T-helper 17 cell (primary cell): ENCODE data around the gene RALY. TPM values are rescaled to one million over a fixed set of nuclear protein-coding genes. Genes with fewer than 3 reads are reported as not detected.

Experiments used
- ATAC-seq: fragments of 150-1000 bp; cut with Tn5 transposase; 2 replicates; pipeline ENCODE4 v1.10.0; 2021; ENCODE audit warnings: mild to moderate bottlenecking, moderate library complexity
- DNase-seq, 3 donors: peaks; one replicate each; pipeline versions ENCODE4 v3.0.0 to v3.0.0-alpha.2; 2020 to 2021
- H3K9me3 ChIP-seq: one replicate; pipeline ENCODE4 v1.7.0; 2013; ENCODE audit warnings: low read length, mild to moderate bottlenecking; ENCODE audit not compliant: control insufficient read depth, poor library complexity, severe bottlenecking
- H3K27ac Mint-ChIP-seq: one replicate; pipeline ENCODE4 v1.8.0; 2022; ENCODE audit warnings: mild to moderate bottlenecking, moderate library complexity, mixed read lengths
- H3K27me3 Mint-ChIP-seq: one replicate; pipeline ENCODE4 v1.8.0; 2022; ENCODE audit warnings: mixed read lengths
- H3K36me3 Mint-ChIP-seq: one replicate; pipeline ENCODE4 v1.8.0; 2022; ENCODE audit warnings: low read depth, mixed read lengths
- H3K4me1 Mint-ChIP-seq: one replicate; pipeline ENCODE4 v1.8.0; 2022; ENCODE audit warnings: mild to moderate bottlenecking, mixed read lengths
- H3K4me3 Mint-ChIP-seq: one replicate; pipeline ENCODE4 v1.8.0; 2022; ENCODE audit warnings: mild to moderate bottlenecking, moderate library complexity, mixed read lengths
- total RNA-seq, 4 donors: library from RNA in 2 of 4; stranded (reverse) in 2 of 4; gene quantifications; one replicate each; pipeline ENCODE4 v1.2.3 and lab custom pipeline; 2022 to 2026

The RALY gene
- total RNA-seq, 2 donors from 2014 or later = 120 to 137 TPM

GRCh38 chr20:33992923-33993575, 662 bp upstream of the RALY start:
- ATAC-seq = peak; percentile 85

GRCh38 chr20:33994222-33994913, 657 bp downstream of the RALY start:
- DNase-seq = peak; percentile 65 to 74 (median 74)
- Mint-ChIP-seq H3K36me3 (peaks cover 6% of the 10 kb centered on the region), H3K27me3 (no peaks in the 10 kb centered on the region), H3K27ac (peak overlapping the region; percentile 96), H3K4me1 (peaks cover 52% of the 10 kb centered on the region), H3K4me3 (peak overlapping the region; percentile 94)
- ATAC-seq = peak; percentile 20
- no peaks in the 10 kb centered on the region for H3K9me3 ChIP-seq

More at GRCh38 chr20:33992923-33993575, 662 bp upstream of the RALY start:
- no peaks in the 10 kb centered on the region for H3K27me3 Mint-ChIP-seq
- peak; percentile 99 to 100 (median 99) for DNase-seq
- no peaks in the 10 kb centered on the region for H3K36me3 Mint-ChIP-seq
- H3K27ac Mint-ChIP-seq = peak overlapping the region; percentile 96
- peak overlapping the region; percentile 94 for H3K4me3 Mint-ChIP-seq
- H3K9me3 ChIP-seq = no peaks in the 10 kb centered on the region
- peaks cover 39% of the 10 kb centered on the region for H3K4me1 Mint-ChIP-seq

GRCh38 chr20:33995053-33995831, 1.5 kb downstream of the RALY start:
- H3K36me3 Mint-ChIP-seq = peaks cover 6% of the 10 kb centered on the region
- DNase-seq = no peak
- H3K27me3 Mint-ChIP-seq = no peaks in the 10 kb centered on the region
- ATAC-seq = no peak
- peak overlapping the region; percentile 94 for H3K4me3 Mint-ChIP-seq
- H3K27ac Mint-ChIP-seq = peak overlapping the region; percentile 96
- H3K4me1 Mint-ChIP-seq = peaks cover 58% of the 10 kb centered on the region
- H3K9me3 ChIP-seq = no peaks in the 10 kb centered on the region

GRCh38 chr20:33999025-33999649, 5.4 kb downstream of the RALY start:
- no peak for ATAC-seq
- H3K27me3 Mint-ChIP-seq = no peaks in the 10 kb centered on the region
- H3K36me3 Mint-ChIP-seq = peaks cover 12% of the 10 kb centered on the region
- peak overlapping the region; percentile 76 for H3K27ac Mint-ChIP-seq
- DNase-seq = no peak
- peak overlapping the region; percentile 77 for H3K4me3 Mint-ChIP-seq
- no peaks in the 10 kb centered on the region for H3K9me3 ChIP-seq
- H3K4me1 Mint-ChIP-seq = peaks cover 77% of the 10 kb centered on the region

- H3K9me3 ChIP-seq = no peaks in the 10 kb centered on the region
- Mint-ChIP-seq H3K27me3 (no peaks in the 10 kb centered on the region), H3K4me3 (peak overlapping the region; percentile 39), H3K27ac (no peak overlapping the region), H3K4me1 (peaks cover 78% of the 10 kb centered on the region), H3K36me3 (peaks cover 12% of the 10 kb centered on the region)
- DNase-seq (no peak), ATAC-seq (no peak)
These were observed 7.7 kb downstream of the RALY start for GRCh38 chr20:34001378-34001777.

DNA sequence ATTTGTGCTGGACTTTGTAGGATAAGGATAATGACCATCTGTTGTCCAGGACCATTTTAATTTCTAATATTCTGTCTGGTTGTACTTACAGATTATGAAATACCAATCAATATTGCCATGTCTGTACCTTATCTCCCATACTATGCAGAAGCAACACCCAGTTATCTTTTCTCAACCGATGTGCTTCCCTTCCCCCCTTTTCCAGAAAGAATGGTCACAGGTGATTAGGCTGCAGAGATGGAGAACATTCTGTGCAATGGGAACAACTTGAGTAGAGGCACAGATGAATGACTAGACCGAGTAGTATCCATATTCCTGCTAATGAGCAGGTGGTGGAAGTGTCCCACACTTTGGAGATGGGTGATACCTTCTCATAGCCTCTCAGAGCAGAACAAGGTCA, 10.5 kb downstream of the RALY start:
- DNase-seq = no peak
- Mint-ChIP-seq H3K36me3 (peaks cover 6% of the 10 kb centered on the region), H3K27me3 (no peaks in the 10 kb centered on the region), H3K4me3 (peak overlapping the region; percentile 67), H3K4me1 (peaks cover 73% of the 10 kb centered on the region), H3K27ac (no peak overlapping the region)
- no peak for ATAC-seq
- no peaks in the 10 kb centered on the region for H3K9me3 ChIP-seq

- Mint-ChIP-seq H3K27ac (no peak overlapping the region), H3K36me3 (peaks cover 8% of the 10 kb centered on the region)
These were observed 11.2 kb downstream of the RALY start for GRCh38 chr20:34004790-34005457.

GRCh38 chr20:34006619-34007018, 12.9 kb downstream of the RALY start:
- peaks cover 8% of the 10 kb centered on the region for H3K36me3 Mint-ChIP-seq
- H3K27me3 Mint-ChIP-seq = no peaks in the 10 kb centered on the region
- no peak overlapping the region for H3K4me3 Mint-ChIP-seq
- peaks cover 73% of the 10 kb centered on the region for H3K4me1 Mint-ChIP-seq
- DNase-seq (no peak), ATAC-seq (no peak)
- H3K9me3 ChIP-seq = no peaks in the 10 kb centered on the region
- peak overlapping the region; percentile 72 for H3K27ac Mint-ChIP-seq

More at GRCh38 chr20:34004790-34005457, 11.2 kb downstream of the RALY start:
- Mint-ChIP-seq H3K4me3 (no peak overlapping the region), H3K27me3 (no peaks in the 10 kb centered on the region), H3K4me1 (peaks cover 73% of the 10 kb centered on the region)
- DNase-seq (no peak), ATAC-seq (no peak)
- no peaks in the 10 kb centered on the region for H3K9me3 ChIP-seq

GRCh38 chr20:34008477-34008876, 14.8 kb downstream of the RALY start:
- H3K36me3 Mint-ChIP-seq = peaks cover 2% of the 10 kb centered on the region
- H3K27ac Mint-ChIP-seq = no peak overlapping the region
- peak overlapping the region; percentile 77 for H3K4me3 Mint-ChIP-seq
- ATAC-seq = no peak
- no peak for DNase-seq
- no peaks in the 10 kb centered on the region for H3K27me3 Mint-ChIP-seq
- peaks cover 68% of the 10 kb centered on the region for H3K4me1 Mint-ChIP-seq
- H3K9me3 ChIP-seq = no peaks in the 10 kb centered on the region

GRCh38 chr20:34010405-34010931, 16.8 kb downstream of the RALY start:
- Mint-ChIP-seq H3K4me3 (no peak overlapping the region), H3K4me1 (peaks cover 67% of the 10 kb centered on the region), H3K27me3 (no peaks in the 10 kb centered on the region), H3K27ac (peak overlapping the region; percentile 77), H3K36me3 (peaks cover 2% of the 10 kb centered on the region)
- ATAC-seq = no peak
- DNase-seq = no peak
- no peaks in the 10 kb centered on the region for H3K9me3 ChIP-seq

DNA sequence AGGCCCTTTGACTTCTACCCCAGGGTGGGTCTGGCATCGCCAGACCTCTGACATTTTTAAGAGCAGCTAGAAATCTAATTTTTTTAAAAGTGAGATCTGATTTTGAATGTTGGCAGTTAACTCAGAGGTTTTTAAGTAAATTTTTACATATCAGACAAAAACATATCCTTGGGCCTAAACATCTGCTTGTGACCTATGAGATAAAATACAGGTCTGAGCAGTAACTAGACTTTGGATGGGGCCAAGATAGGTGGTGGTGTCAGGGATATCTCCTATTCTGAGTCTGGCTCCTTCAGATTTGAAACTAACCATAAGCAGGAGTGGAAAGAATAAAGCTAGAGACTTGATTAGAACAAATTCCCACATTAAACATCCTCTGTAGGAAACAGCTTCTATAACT, 17.6 kb downstream of the RALY start:
- peak overlapping the region; percentile 77 for H3K27ac Mint-ChIP-seq
- H3K4me1 Mint-ChIP-seq = peaks cover 73% of the 10 kb centered on the region
- no peak overlapping the region for H3K4me3 Mint-ChIP-seq
- no peaks in the 10 kb centered on the region for H3K9me3 ChIP-seq
- ATAC-seq = no peak
- no peaks in the 10 kb centered on the region for H3K27me3 Mint-ChIP-seq
- H3K36me3 Mint-ChIP-seq = peaks cover 5% of the 10 kb centered on the region
- DNase-seq = no peak

- Mint-ChIP-seq H3K4me1 (peaks cover 79% of the 10 kb centered on the region), H3K27me3 (no peaks in the 10 kb centered on the region), H3K36me3 (peaks cover 5% of the 10 kb centered on the region), H3K27ac (peak overlapping the region; percentile 9), H3K4me3 (peak overlapping the region; percentile 64)
- ATAC-seq = no peak
- DNase-seq = no peak
- H3K9me3 ChIP-seq = no peaks in the 10 kb centered on the region
These were observed 18.6 kb downstream of the RALY start for GRCh38 chr20:34012330-34012729.
